A673 (cell line): Measurements from ENCODE around the gene VWA2.

Experiments
- CTCF ChIP-seq: fragments of 300-800, 200-600 bp; sonication (generic); conservative IDR thresholded peaks from 2 replicates; pipeline ENCODE4 v1.5.1; 2017; ENCODE audit warnings: low read depth, mild to moderate bottlenecking, antibody characterized with exemption, low read length, moderate library complexity, mixed read lengths
- EZH2 ChIP-seq: fragments of 200-600 bp; sonication (generic); IDR thresholded peaks from 2 replicates; pipeline ENCODE4 v1.6.1; 2017; ENCODE audit warnings: borderline replicate concordance, low read depth, mild to moderate bottlenecking, mixed read lengths, antibody characterized with exemption, low read length; ENCODE audit not compliant: poor library complexity, severe bottlenecking

GRCh38 chr10:114301951-114302710, 63.1 kb downstream of the VWA2 start:
- no peak for TF ChIP-seq CTCF
- TF ChIP-seq EZH2: no peak
